T47D (cell line): ENCODE data around the gene TAGLN.
A peak's percentile ranks its signal among the peaks of the same experiment; 100 is the strongest.

Source experiments
- DNase-seq, 2 experiments: peaks; one replicate each; pipeline versions ENCODE4 v3.0.0 to v3.0.0-alpha.2; 2011 to 2012; ENCODE audit warnings: low read depth in 1 of 2, low spot score in 1 of 2
- JUND ChIP-seq: IDR thresholded peaks from 2 replicates; pipeline ENCODE4 v1.6.1; 2012; ENCODE audit warnings: low read depth
- in situ Hi-C: cut with HindIII; loops from 2 replicates; pipeline ENCODE4 v1.10.0; 2016; ENCODE audit warnings: low sequenced_read_pairs, low pct_unique_long_range_greater_than_20kb

TAGLN gene

DNA sequence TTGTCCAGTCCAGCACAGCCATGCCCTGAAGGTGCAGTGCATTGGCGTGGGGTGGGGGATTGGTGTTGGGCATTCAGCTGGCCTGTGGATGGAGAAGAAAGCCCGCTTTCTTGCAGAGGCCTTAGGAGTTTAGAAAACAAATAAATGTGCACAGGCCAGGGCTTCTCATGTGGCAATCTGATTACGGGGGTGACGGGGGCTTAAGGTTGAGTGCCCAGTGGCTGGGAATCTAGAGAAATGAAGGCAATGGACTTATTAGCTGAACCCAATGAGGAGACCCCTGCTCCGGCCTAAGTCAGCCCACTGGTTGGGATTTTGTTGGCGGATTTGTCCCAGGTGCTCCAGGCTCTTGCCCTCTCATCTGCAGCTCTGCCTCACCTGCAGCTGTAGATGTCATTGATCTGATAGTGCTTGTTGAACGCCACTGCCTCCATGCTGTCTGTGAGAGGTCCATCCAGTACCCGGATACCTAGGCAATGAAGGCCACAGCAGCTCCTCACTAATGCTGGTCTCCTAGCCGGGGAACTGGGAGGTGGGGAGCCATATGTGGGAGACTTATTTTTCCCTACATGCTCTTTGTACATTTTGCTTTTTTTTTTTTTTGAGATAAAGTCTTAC lies 26.5 kb downstream of the TAGLN start:
- in situ Hi-C loops: no loop called here
- no peak for DNase-seq
- TF ChIP-seq JUND: no peak

DNA sequence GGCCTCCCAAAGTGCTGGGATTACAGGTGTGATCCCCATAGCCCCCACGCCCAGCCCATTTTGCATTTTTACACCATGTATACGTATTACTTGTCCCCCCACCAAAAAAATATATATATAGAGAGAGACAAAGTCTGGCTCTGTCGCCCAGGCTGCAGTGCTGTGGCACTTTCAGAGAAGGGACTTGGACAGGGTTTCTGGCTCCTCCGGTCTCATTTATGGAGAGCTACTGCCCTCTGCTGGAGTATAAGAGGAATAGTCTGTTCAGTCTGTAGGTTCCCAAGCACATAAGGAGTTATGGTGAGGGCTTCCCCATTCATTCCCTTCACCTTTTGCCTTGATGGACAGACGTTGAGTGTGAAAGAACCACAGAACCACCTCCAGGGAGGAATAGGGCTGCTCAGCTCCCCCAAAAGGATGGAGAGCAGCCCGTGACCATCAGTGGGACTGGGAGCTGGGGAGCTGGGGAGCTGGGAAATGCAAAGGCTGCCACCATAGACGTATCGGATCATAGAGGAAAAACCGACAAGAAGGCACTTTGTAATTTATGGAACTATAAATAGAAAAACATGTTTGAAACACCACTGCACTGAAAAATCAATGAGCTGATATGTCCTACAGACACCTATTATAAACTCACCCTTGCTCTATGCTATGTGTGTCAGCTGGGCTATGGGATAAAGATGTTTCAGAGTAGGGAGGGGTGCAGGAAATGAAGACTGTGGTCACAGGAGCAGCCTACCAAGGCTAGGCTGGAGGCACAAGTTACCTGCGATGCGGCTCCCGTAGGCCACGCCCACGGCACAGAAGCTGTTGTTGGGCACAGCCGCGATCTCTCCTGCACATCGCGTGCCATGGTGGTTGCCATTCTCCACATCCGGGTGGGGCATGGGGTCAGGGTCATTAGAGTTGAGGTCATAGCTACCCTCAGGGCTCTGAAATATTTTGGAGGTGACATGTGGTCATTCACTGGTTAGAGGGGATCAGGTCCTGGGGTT lies 27.5 kb downstream of the TAGLN start:
- TF ChIP-seq JUND: no peak
- DNase-seq: peak; percentile 83 to 91
- in situ Hi-C loops: no loop called here

DNA sequence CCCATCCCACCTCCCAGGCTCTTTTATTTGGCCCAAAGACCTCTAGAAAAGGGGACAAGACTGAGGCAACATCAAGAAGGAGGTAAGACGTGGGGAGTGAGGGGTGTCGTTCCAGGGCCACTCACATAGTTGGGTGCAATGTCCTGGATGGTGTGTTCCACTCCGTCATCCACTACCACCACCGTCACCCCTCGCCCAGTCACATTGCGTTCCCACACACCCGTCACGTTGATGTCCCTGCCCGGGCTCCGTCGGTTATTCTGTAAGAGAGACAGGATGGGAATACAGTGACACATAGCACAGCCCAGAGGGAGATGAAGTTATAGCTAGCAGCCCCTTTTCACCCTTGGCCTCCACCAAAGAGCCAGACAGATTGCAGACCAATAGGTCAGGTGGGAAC lies 28.9 kb downstream of the TAGLN start:
- DNase-seq: no peak
- in situ Hi-C loops: no loop called here
- no peak for TF ChIP-seq JUND

DNA sequence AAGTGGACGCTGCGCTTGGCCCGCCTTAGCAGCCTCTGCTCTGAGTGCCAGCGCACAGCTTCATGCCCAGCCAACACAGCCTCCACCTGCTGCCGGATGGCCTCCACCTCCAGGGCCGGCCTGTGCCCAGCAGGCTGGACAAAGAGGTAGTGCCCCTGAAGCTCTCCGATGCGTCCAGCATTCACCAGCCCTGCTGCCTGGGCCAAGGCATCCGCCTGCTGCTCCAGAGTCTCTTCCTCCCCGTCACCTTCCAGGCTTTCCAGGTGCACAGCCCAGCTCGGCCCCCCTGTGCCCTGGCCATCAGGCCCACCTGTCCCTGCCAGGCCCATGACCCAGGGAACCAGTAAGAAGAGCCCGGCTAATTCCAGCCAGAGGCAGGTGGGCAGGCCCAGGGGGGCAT lies 30.2 kb downstream of the TAGLN start:
- no peak for TF ChIP-seq JUND
- DNase-seq: no peak
- in situ Hi-C loops: no loop called here

DNA sequence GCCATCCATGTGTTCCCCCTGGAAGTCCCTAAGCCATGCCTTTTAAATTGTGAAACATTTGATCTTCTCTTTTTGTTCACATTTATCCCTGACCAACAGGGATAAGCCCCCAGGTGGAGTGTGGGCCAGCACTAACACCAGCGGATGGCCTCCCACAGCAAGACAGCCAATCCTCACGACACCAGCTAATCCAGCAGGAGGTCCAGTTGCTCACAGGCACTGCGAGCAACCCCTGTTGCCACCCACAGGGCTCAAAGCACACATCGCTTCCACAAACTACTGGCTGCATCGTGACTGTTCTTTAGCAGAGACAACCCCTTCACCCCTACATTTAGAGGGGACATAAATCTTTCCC lies 30.7 kb downstream of the TAGLN start:
- DNase-seq: no peak
- in situ Hi-C loops: no loop called here
- TF ChIP-seq JUND: no peak

DNA sequence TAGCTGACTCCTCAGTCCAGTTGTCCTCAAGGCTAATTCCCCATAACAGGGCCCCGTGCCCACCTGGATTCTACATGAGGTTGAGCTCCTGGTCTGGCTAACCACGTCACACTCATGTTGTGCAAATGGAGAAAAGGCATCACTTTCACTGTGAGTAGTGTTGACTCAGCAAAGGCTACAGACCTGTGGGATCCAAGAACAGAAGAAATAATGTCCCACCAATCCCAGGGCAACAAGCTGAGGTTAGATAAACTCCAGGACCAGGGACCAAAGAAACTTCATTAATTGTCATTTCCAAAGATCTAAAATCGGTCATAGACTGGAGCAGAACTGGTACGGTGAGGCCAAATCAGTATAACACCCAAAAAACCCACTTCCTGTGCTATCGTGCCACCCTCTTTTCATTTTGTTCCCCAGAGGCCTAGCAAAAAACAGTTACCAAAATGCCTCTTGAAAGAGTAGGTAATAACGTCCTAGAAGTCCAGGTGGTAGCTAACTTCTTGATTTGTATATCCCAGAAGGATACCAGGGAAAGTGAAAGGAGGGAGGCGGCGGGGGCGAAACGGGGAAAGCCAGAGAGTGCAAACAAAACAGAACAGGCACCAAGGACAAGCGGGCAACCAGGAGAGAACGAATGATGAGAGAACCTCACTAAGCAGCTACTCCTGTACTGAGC lies 31.3 kb downstream of the TAGLN start:
- in situ Hi-C loops: no loop called here
- no peak for TF ChIP-seq JUND
- no peak for DNase-seq

DNA sequence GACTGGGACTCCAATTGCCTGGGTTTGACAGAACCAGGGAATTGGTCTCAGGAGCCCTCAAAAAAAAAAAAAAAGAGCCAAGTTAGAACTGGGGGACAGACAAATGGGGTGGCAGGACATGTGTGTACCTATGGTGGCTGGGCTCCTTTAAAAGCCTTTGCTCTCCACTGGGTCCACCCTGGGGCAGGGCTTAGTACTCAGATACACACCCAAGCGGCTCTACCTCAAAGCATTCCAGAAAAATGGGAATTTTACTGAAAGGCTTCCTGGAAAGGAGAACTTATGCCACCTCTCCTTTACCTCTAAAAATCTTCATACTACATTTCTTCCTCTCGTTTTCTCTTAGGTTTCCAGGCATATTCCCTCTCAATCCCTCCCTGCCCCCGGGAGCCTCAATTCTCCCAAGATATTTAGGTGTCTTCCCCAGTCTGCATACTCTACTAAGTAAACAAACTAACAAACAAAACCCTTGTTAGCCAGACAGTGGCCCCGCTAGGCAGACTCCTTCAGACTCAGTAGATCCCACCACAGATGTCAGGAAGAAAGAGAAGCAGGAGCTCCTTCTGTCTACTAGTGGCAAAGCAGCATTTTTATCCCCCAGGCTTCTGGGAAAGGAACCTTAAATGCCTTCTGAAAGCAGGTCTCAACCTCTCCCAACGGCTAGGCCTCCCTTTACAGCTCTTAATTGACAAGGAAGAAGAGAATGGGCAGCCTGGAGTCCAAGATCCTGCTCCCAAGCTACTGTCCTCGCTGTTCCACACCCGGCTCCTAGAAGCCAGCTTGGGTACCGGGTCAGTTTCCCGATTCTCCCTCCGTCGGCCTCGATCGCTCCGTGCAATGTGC lies 32.0 kb downstream of the TAGLN start:
- DNase-seq: peak in 1 of 2 experiments; percentile 36
- no peak for TF ChIP-seq JUND
- in situ Hi-C loops: no loop called here

DNA sequence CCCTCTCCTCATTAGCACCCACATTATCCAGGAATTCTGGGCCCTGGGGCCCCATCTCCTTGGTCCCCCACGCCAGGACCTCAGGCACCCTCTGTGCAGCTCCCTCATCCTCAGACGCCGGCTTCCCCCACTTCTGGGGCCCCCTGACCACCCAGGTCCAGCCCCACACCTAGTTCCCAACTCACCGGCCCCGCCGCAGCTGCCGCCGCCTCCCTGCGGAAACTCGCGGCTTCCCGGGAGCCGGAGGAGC lies 32.6 kb downstream of the TAGLN start, which contains the start of gene PCSK7:
Gene PCSK7, minus strand, starts transcription at position 232 of the 250 bp plus-strand sequence. CDS start 2,229 bp downstream, outside the sequence.
- in situ Hi-C loops: no loop called here
- no peak for DNase-seq

DNA sequence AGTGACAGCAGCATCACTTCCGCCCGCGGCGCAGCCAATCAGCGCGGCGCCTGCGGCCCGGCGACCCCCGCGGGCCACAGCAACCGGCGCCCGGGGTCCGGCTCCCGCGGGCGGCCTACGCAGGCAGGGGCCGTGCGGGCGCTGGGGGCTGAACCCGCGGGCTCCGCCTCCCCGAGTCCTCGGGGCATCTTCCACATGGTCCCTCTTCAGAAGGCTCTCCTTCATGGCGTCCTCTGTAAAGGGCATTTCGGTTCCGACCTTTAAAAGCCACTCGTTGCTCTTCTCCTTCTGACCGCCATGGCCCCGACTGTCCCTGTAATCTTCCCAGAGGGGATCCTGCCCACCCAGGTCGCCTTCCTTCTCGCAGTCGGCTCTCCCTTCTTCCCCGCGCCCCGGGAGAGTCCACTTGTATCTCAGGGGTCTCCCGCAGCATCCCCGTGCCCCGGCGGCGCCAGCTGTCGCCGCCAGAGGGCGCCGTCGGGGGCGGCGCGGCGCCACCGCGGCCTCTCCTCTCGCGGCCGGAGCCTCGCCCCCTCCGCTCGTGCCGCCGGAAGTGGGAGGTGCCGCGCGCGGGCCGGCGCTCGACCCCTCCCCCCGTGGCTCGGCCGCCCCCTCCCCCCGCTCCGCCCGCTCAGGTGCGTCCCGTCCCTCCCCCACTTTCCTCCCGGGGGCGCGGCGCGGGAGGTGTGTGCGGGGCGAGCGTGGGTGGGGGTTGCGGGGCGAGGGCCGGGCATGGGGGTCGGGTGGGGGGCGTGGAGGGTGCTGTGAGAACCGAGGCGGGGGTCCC lies 33.1 kb downstream of the TAGLN start, which contains the start of gene RNF214:
Gene RNF214, plus strand, starts transcription at position 580 of the 787 bp plus-strand sequence. CDS start 1,602 bp downstream, outside the sequence.
- in situ Hi-C loops: no loop called here
- no peak for TF ChIP-seq JUND
- peak; percentile 91 to 98 for DNase-seq

More for the DNA sequence above, 32.6 kb downstream of the TAGLN start, which contains the start of gene PCSK7:
- TF ChIP-seq JUND: no peak

DNA sequence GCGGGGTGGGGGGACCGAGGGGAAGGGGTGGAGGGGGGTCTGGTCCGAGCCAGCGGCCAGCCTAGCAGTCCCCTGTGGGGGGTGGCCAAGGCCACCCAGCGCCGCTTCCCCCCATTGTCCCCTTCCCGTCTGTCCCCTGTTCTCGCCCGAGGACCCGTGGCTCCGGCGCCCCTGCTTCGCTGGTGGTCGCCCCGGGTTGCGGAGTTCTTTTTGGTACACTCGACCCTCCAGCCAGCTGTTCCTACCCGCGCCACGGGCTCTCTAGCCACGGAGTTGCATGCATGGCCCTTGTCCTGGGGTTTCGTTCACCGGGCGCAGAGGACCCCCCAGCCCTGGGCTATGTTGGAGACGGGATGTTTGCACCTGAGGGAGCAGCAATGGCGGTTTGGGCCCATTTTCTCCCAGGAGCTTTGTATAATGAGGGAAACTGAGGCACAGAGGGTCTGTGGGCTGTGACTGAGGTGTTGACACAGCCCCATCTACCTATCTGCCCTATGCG lies 33.8 kb downstream of the TAGLN start:
- DNase-seq: peak in 1 of 2 experiments; percentile 37
- no peak for TF ChIP-seq JUND
- in situ Hi-C loops: no loop called here

DNA sequence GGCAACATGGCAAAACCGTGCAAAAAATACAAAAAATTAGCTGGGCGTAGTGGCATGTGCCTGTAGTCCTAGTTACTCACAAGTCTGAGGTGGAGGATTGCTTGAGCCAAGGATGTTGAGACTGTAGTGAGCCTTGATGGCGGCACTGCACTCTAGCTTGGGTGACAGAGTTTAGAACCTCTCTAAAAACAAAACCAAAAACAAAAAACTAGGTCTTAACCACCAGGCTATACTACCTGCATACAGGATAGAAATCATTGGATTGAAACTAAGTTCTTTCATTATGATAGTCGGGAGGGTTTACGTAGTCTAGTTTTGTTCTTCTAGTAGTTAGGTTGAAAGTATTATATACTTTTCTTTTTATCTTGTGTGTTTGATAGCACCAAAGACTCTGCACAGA lies 39.1 kb downstream of the TAGLN start:
- in situ Hi-C loops: no loop called here
- no peak for DNase-seq
- TF ChIP-seq JUND: no peak

DNA sequence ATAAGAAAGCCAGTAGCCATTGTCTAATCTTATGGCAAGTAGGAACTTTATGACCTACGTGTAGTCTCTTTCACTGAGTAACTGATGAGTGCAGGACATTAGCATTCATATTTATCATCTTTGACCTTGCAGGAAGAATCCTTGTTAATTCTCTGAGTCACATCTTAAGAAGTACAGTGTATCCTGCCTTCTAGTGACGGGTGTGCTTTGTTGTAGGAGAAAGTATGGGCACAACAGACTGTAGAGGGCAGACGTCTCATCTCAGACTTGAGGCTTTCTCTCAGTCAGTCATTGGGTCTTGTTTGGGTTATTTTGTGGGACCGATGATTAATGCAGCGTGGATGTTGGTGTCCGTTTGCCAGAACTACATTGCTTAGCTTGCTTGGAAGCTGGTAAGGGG lies 40.1 kb downstream of the TAGLN start:
- peak in 1 of 2 experiments; percentile 33 for DNase-seq
- TF ChIP-seq JUND: no peak
- in situ Hi-C loops: no loop called here
